Tibial nerve (tissue), 4 donors: ENCODE results near the gene DNAH3. TPM values are rescaled to one million over a fixed set of nuclear protein-coding genes. Genes with fewer than 3 reads are reported as not detected.
A peak's percentile ranks its signal among the peaks of the same experiment; 100 is the strongest.

ENCODE experiments used
- DNase-seq, 2 donors: peaks; one replicate each; pipeline ENCODE4 v3.0.0-alpha.2; 2019; ENCODE audit warnings: low spot score in 2 of 2
- H3K27ac ChIP-seq, 4 donors: fragments of 200-600 bp; sonication (generic) in 3 of 4; one replicate each; pipeline ENCODE4 v1.5.1; 2017 to 2019; ENCODE audit warnings: mild to moderate bottlenecking in 1 of 4
- H3K27me3 ChIP-seq, 2 donors: fragments of 200-600 bp; sonication (generic) in 1 of 2; one replicate each; pipeline versions ENCODE4 v1.5.1 to v1.6.0; 2017 to 2019
- H3K36me3 ChIP-seq, 3 donors: fragments of 200-600 bp; sonication (generic); one replicate each; pipeline ENCODE4 v1.5.1; 2018 to 2019
- H3K4me1 ChIP-seq, 4 donors: fragments of 200-600 bp; sonication (generic) in 3 of 4; one replicate each; pipeline ENCODE4 v1.5.1; 2017 to 2019
- H3K4me3 ChIP-seq, 4 donors: fragments of 200-600 bp; sonication (generic) in 3 of 4; one replicate each; pipeline ENCODE4 v1.5.1; 2017 to 2019; ENCODE audit warnings: mild to moderate bottlenecking in 1 of 4, moderate library complexity in 1 of 4
- H3K9me3 ChIP-seq, 4 donors: fragments of 200-600 bp; sonication (generic) in 3 of 4; one replicate each; pipeline ENCODE4 v1.5.1; 2017 to 2019
- EP300 ChIP-seq, 2 donors: sonication (generic); formaldehyde crosslinking; IDR thresholded peaks; one replicate each; pipeline ENCODE4 v1.6.1; 2017; ENCODE audit warnings: antibody characterized with exemption in 2 of 2, mild to moderate bottlenecking in 1 of 2
- POLR2A ChIP-seq, 2 donors: fragments of 450-650 bp; IDR thresholded peaks; one replicate each; pipeline ENCODE4 v1.6.1; 2017; ENCODE audit warnings: antibody characterized with exemption in 2 of 2, mild to moderate bottlenecking in 2 of 2, moderate library complexity in 2 of 2
- WGBS, 2 donors: methylation state at CpG; one replicate each; pipeline ENCODE4 v1.1.5; 2018; 5-methylcytosine and 5-hydroxymethylcytosine counted together
- total RNA-seq, 4 donors: library from RNA; depleted of rRNA; stranded (reverse); fragments of >200 nt; gene quantifications; one replicate each; pipeline ENCODE4 v1.1.0, GENCODE V29; 2016
- TF ChIP-seq, protein P1 (sequence below), 5 experiments: fragments of 200-600 bp in 3 of 5; fragments of 450-650 bp in 2 of 5; sonication (generic) in 3 of 5; IDR thresholded peaks; one replicate each; pipeline ENCODE4 v1.5.1; 2016 to 2019; ENCODE audit warnings: antibody characterized with exemption in 5 of 5, mild to moderate bottlenecking in 3 of 5, moderate library complexity in 2 of 5

DNAH3 gene
- total RNA-seq, 4 donors from 2014 or later = not detected

DNA sequence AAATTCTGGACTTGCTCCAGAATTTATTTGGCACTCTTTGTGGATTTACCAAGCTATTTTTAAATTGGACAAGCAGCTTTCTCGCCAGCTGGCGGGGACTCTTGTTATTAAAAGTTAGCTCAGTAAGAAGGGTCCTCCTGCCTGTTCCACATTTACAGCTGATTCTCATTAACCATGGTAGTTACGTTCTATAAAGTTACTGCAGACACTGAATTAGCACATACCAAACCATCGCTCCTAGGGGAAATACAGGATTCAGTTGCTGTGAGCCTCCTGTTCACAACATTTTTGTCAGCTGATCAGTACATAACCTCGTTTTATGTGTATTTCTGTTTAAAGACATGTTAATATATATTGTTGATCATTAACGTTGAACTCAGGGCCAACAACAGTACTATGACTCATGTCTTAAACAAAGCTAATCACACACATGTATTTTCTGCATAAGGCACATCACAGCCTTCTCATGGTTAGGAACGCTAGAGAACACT is 12.1 kb upstream of the DNAH3 start:
- H3K4me3 ChIP-seq = no peak overlapping the region

DNA sequence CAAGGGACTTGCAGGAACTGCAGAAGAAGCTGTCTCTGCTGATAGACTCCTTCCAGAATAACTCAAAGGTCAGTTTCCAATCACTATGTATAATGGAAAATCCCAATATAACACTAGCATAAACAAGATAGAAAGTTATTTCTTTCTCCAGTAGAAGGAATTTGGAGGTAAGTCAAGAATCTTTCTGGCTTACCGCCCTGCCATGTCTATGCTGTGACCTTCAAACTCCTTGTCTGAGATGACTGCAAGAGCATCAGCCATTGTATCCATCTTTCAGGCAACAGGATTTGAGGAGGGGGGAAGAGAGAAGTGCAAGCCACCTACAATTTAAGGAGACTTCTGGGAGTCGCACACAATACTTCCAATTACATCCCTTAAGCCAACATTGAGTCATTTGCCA is 10.6 kb upstream of the DNAH3 start:
- WGBS, 2 donors = 62 to 66% methylated on average over 2 of the region's 2 CpGs
- H3K36me3 ChIP-seq = peaks cover 0 to 36% (median 0%) of the 10 kb centered on the region in 3 donors
- H3K27me3 ChIP-seq = no peaks in the 10 kb centered on the region
- TF ChIP-seq EP300 (IDR thresholded peaks at IDR 0.05) = no peak
- no peak for DNase-seq
- no peak overlapping the region for H3K4me3 ChIP-seq
- no peaks in the 10 kb centered on the region for H3K9me3 ChIP-seq
- peaks cover 0 to 60% (median 15%) of the 10 kb centered on the region in 4 donors for H3K4me1 ChIP-seq
- no peak overlapping the region for H3K27ac ChIP-seq

More for the DNA sequence above, 12.1 kb upstream of the DNAH3 start:
- Histone ChIP-seq H3K4me1 (peaks cover 0 to 51% (median 14%) of the 10 kb centered on the region in 4 donors), H3K36me3 (peaks cover 0 to 45% (median 0%) of the 10 kb centered on the region in 3 donors), H3K27ac (no peak overlapping the region), H3K9me3 (no peaks in the 10 kb centered on the region), H3K27me3 (no peaks in the 10 kb centered on the region)
- TF ChIP-seq, protein P1, sequence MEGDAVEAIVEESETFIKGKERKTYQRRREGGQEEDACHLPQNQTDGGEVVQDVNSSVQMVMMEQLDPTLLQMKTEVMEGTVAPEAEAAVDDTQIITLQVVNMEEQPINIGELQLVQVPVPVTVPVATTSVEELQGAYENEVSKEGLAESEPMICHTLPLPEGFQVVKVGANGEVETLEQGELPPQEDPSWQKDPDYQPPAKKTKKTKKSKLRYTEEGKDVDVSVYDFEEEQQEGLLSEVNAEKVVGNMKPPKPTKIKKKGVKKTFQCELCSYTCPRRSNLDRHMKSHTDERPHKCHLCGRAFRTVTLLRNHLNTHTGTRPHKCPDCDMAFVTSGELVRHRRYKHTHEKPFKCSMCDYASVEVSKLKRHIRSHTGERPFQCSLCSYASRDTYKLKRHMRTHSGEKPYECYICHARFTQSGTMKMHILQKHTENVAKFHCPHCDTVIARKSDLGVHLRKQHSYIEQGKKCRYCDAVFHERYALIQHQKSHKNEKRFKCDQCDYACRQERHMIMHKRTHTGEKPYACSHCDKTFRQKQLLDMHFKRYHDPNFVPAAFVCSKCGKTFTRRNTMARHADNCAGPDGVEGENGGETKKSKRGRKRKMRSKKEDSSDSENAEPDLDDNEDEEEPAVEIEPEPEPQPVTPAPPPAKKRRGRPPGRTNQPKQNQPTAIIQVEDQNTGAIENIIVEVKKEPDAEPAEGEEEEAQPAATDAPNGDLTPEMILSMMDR (IDR thresholded peaks at IDR 0.05) = no peak
- no peak for TF ChIP-seq EP300 (IDR thresholded peaks at IDR 0.05)
- no peak for TF ChIP-seq POLR2A (IDR thresholded peaks at IDR 0.05)
- WGBS, 2 donors = 47% methylated on average over 7 of the region's 7 CpGs
- DNase-seq = no peak

DNA sequence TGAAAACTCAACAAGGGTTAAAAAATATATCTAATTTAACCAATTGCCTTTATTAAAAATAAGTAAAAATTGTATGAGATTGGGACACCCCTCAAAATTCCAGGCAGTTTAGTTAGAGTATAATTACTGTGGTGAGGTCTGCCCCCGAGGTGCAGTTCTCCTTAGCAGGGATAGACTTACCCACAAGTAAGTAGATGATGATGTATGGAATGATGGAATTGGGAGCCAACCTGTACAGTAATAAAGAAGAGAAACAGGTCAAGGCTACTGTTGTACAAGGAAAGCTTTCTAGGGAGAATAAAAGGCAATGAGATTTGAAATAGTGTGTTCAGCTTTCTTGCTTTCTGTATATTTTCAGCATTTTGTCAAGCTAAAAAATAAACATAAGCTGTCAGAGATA is 9.6 kb upstream of the DNAH3 start:
- H3K4me3 ChIP-seq = no peak overlapping the region
- no peaks in the 10 kb centered on the region for H3K9me3 ChIP-seq
- TF ChIP-seq POLR2A (IDR thresholded peaks at IDR 0.05) (no peak), EP300 (IDR thresholded peaks at IDR 0.05) (no peak)
- TF ChIP-seq, protein P1 (IDR thresholded peaks at IDR 0.05) = no peak
- peaks cover 0 to 60% (median 15%) of the 10 kb centered on the region in 4 donors for H3K4me1 ChIP-seq
- H3K36me3 ChIP-seq = peaks cover 0 to 26% (median 0%) of the 10 kb centered on the region in 3 donors
- WGBS, 2 donors = 80 to 81% methylated on average over 1 of the region's 1 CpG
- H3K27ac ChIP-seq = peak overlapping the region in 1 of 4 donors; percentile 84
- DNase-seq = no peak
- H3K27me3 ChIP-seq = no peaks in the 10 kb centered on the region

DNA sequence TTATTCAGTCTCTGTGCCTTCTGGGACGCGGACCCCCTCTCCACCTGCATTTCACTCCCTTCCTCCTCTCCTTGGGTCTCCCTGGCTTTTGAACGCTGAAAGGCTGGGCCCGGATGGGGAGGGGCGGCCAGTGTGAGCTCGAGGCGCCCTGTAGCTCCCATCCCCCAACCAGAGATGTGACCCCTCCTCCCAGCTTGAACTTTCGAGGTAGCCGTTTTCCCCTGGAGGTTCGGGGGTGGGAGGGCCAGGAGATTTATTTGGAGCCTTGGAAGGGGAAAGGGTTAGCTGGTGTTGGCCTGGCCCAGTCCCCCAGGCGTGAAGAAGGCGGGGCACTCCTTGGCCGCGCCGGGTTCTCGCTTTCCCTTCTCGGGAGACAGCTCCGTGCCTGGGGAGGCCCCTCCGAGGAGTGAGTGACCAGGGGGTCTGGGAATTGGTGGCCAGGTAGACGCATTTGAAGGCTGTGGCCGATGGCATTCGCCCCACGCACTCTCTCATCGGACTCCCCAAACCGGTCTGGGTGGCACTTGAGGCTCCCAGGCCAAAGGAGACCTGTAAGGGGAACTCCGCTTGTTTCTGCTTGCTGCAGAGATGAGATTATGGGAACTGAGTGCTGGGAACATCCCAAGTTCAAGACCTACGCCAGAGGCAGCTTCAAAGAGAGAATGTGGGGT is 8.8 kb upstream of the DNAH3 start:
- H3K4me3 ChIP-seq = peak overlapping the region; percentile 61 to 81 (median 65)
- 9 to 12% methylated on average over 26 to 27 of the region's 27 CpGs for WGBS, 2 donors
- H3K27me3 ChIP-seq = no peaks in the 10 kb centered on the region
- H3K9me3 ChIP-seq = no peaks in the 10 kb centered on the region
- TF ChIP-seq POLR2A (IDR thresholded peaks at IDR 0.05) = no peak
- no peak for TF ChIP-seq EP300 (IDR thresholded peaks at IDR 0.05)
- TF ChIP-seq, protein P1 (IDR thresholded peaks at IDR 0.05) = no peak
- peaks cover 0 to 60% (median 15%) of the 10 kb centered on the region in 4 donors for H3K4me1 ChIP-seq
- H3K27ac ChIP-seq = peak overlapping the region; percentile 60 to 84 (median 78)
- peak in 1 of 2 donors; percentile 10 for DNase-seq
- H3K36me3 ChIP-seq = peaks cover 0 to 18% (median 0%) of the 10 kb centered on the region in 3 donors

DNA sequence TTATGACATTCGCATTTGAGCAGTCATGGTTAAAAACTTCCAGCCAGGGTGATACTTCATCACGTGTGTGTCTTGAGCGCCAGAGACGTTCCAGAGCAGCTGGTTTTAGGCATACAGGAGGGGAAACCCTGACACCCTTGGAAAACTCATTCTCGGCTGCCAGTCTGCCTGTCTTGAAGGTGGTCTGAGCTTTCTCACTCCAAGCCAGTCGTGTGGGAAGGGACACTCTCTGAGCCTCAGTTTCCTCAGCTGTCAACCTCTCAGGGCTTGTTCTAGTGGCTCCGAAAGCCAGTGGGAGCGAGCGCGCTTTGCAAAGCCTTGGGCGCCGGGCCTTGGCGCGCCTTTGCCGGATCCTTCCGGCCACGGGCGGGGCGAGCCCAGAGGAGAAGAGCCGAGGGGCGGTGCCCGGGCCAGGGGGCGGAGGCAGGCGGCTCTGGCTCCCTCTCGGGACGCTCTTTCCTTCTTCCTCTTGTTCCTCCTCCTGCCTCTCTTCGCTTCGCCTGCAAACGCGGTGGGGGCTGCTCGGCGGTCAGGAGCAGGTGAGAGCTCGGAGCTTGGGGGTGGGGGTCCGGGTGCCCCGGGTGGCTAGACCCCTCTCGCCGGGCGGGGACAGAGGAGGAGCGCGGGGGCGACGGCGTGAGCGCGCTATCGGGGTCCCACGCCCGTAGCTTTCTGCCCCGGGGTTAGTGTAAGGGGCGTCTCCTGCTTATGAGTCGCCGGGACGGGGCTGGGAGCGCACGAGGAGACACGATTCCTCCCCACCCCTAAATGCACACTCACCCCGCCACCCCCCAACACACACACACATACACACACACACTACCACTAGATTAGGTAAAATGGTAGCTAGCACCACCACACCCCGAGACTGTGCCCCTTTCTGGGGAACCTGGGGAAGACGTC is 7.8 kb upstream of the DNAH3 start, which contains the start of gene LDAF1:
TSS of gene LDAF1 (plus strand) at position 467 of the 903 bp plus-strand sequence. CDS start 2,509 bp downstream, outside the sequence.
- TF ChIP-seq, protein P1 (IDR thresholded peaks at IDR 0.05) = no peak
- TF ChIP-seq POLR2A (IDR thresholded peaks at IDR 0.05) = peak in 1 of 2 donors; percentile 41
- TF ChIP-seq EP300 (IDR thresholded peaks at IDR 0.05) = peak in 1 of 2 donors; percentile 57
- Histone ChIP-seq H3K4me1 (peaks cover 0 to 59% (median 15%) of the 10 kb centered on the region in 4 donors), H3K27ac (peak within 1 kb of the TSS; percentile 60 to 84 (median 78)), H3K9me3 (no peaks in the 10 kb centered on the region), H3K27me3 (no peaks in the 10 kb centered on the region), H3K4me3 (peak within 1 kb of the TSS; percentile 61 to 81 (median 65)), H3K36me3 (peaks cover 0 to 9% (median 0%) of the 10 kb centered on the region in 3 donors)
- peak; percentile 61 to 66 for DNase-seq
- 0% methylated on average over 29 to 51 of the region's 59 CpGs for WGBS, 2 donors
